ENCODE data around the gene PIP5KL1.

Gene PIP5KL1

DNA sequence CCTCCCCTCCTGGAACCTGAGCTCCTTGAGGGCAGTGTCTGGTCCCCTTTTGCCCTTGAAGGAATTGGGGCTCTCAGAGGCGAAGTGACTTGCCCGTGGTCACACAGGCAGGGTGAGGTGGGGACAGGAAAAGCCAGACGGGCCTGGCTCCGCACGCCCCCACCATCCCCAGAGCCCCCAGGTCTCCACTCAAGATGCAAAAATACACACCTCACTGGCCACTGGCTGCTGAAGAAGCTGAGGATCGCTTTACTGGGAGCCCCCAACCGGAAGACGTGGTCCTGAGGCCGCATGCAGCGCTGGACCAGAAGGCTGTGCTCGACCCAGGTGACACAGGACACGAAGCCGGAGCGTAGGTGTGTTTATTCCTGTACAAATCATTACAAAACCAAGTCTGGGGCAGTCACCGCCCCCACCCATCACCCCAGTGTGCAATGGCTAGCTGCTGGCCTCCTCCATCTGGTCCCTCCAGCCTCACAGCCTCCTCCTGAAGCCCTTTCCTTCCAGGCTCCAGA is 45.5 kb downstream of the PIP5KL1 start:
- no peak for TF ChIP-seq USF1 (IDR thresholded peaks at IDR 0.05)
- no peak for TF ChIP-seq RAD21 (IDR thresholded peaks at IDR 0.05; ENCODE audit: low read depth)
- no peak for TF ChIP-seq ZBTB7A (IDR thresholded peaks at IDR 0.05; ENCODE audit: low read depth)
- no peak for TF ChIP-seq CEBPB (IDR thresholded peaks at IDR 0.05)
- no peak for TF ChIP-seq TEAD4 (IDR thresholded peaks at IDR 0.05)
- TF ChIP-seq TAF1 (IDR thresholded peaks at IDR 0.05; ENCODE audit: low read depth): no peak
- TF ChIP-seq FOXM1 (IDR thresholded peaks at IDR 0.05; ENCODE audit: borderline replicate concordance, low read depth): no peak
- TF ChIP-seq, protein P1, sequence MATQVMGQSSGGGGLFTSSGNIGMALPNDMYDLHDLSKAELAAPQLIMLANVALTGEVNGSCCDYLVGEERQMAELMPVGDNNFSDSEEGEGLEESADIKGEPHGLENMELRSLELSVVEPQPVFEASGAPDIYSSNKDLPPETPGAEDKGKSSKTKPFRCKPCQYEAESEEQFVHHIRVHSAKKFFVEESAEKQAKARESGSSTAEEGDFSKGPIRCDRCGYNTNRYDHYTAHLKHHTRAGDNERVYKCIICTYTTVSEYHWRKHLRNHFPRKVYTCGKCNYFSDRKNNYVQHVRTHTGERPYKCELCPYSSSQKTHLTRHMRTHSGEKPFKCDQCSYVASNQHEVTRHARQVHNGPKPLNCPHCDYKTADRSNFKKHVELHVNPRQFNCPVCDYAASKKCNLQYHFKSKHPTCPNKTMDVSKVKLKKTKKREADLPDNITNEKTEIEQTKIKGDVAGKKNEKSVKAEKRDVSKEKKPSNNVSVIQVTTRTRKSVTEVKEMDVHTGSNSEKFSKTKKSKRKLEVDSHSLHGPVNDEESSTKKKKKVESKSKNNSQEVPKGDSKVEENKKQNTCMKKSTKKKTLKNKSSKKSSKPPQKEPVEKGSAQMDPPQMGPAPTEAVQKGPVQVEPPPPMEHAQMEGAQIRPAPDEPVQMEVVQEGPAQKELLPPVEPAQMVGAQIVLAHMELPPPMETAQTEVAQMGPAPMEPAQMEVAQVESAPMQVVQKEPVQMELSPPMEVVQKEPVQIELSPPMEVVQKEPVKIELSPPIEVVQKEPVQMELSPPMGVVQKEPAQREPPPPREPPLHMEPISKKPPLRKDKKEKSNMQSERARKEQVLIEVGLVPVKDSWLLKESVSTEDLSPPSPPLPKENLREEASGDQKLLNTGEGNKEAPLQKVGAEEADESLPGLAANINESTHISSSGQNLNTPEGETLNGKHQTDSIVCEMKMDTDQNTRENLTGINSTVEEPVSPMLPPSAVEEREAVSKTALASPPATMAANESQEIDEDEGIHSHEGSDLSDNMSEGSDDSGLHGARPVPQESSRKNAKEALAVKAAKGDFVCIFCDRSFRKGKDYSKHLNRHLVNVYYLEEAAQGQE (IDR thresholded peaks at IDR 0.05; ENCODE audit: low read depth): no peak
- no peak for TF ChIP-seq CREB1 (IDR thresholded peaks at IDR 0.05; ENCODE audit: low read depth)
- no peak for TF ChIP-seq EP300 (IDR thresholded peaks at IDR 0.05; ENCODE audit: borderline replicate concordance)
- no peak for TF ChIP-seq NFIC (IDR thresholded peaks at IDR 0.05)

DNA sequence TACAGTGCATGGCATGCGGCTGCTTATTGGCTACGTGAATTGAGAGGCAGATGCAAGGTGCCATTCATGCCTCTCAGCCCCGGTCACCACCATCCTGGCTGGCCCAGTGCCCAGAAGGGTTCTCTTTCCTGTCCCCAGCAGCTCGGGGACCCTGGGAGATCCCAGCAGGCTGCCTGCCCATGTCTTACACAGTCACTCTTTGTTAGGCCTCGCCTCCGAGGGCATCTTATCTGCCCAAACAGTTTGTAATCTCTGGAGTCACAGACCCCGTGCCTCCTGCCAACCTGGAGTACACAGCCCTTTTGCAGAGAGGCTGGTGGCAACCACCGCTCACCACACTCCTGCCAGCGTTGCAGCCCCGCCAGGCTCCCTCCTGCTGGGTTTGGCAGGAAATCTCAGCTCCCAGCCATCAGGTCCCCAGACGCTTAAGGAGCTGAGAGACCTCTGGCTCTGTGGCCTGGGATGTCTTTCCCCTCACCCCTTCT is 46.1 kb downstream of the PIP5KL1 start:
- TF ChIP-seq ZBTB7A (IDR thresholded peaks at IDR 0.05; ENCODE audit: low read depth) (0 out of 2 replicates have a peak, but pooled peaks have one; percentile 31), NFIC (IDR thresholded peaks at IDR 0.05) (peak; percentile 76), MAX (IDR thresholded peaks at IDR 0.05) (peak; percentile 29; the same call in 1 of the 2 replicates), EP300 (IDR thresholded peaks at IDR 0.05; ENCODE audit: borderline replicate concordance) (no peak), TCF12 (IDR thresholded peaks at IDR 0.05; ENCODE audit: low read depth) (no peak)
- TF ChIP-seq, protein P1 (IDR thresholded peaks at IDR 0.05; ENCODE audit: low read depth): no peak

DNA sequence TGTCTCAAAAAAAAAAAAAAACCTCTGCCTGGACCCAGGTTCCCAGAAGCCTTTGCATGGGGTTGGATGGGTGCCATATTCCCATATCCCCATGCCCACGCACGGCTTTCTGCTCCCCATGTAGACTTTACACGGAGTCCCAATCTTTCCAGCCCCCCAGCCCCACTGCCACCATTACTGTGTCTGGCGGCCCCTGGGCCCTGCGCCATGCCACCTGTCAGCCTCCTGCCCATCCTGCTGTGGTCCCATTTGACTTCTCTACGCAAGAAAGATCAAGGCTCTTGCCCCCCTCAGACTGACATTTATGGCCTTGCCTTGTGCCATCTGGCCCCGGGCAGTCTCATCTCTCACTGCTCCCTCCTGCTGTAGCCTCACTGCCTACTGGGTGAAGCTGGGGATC is 46.6 kb downstream of the PIP5KL1 start:
- TF ChIP-seq MAX (IDR thresholded peaks at IDR 0.05) (no peak), EGR1 (IDR thresholded peaks at IDR 0.05) (no peak), RAD21 (IDR thresholded peaks at IDR 0.05; ENCODE audit: low read depth) (no peak), TCF12 (IDR thresholded peaks at IDR 0.05; ENCODE audit: low read depth) (no peak), NFIC (IDR thresholded peaks at IDR 0.05) (no peak)
- TF ChIP-seq, protein P1 (IDR thresholded peaks at IDR 0.05; ENCODE audit: low read depth): no peak

GRCh38 chr9:127880143-127880542 is 50.4 kb downstream of the PIP5KL1 start:
- no peak for TF ChIP-seq TCF12 (IDR thresholded peaks at IDR 0.05; ENCODE audit: low read depth)
- no peak for TF ChIP-seq CREB1 (IDR thresholded peaks at IDR 0.05; ENCODE audit: low read depth)
- TF ChIP-seq MAX (IDR thresholded peaks at IDR 0.05): no peak
- no peak for TF ChIP-seq YY1 (IDR thresholded peaks at IDR 0.05; ENCODE audit: low read depth)
- no peak for TF ChIP-seq TAF1 (IDR thresholded peaks at IDR 0.05; ENCODE audit: low read depth)
- no peak for TF ChIP-seq RAD21 (IDR thresholded peaks at IDR 0.05; ENCODE audit: low read depth)
- no peak for TF ChIP-seq USF1 (IDR thresholded peaks at IDR 0.05)
- TF ChIP-seq TEAD4 (IDR thresholded peaks at IDR 0.05): no peak
- no peak for TF ChIP-seq FOXM1 (IDR thresholded peaks at IDR 0.05; ENCODE audit: borderline replicate concordance, low read depth)
- TF ChIP-seq, protein P1 (IDR thresholded peaks at IDR 0.05; ENCODE audit: low read depth): no peak
- TF ChIP-seq ZBTB7A (IDR thresholded peaks at IDR 0.05; ENCODE audit: low read depth): no peak
- no peak for TF ChIP-seq EGR1 (IDR thresholded peaks at IDR 0.05)
- TF ChIP-seq NFIC (IDR thresholded peaks at IDR 0.05): no peak
- TF ChIP-seq CEBPB (IDR thresholded peaks at IDR 0.05): no peak
